GM12892 (cell line): ENCODE data around the gene TTYH2.

Experiments used
- DNase-seq: peaks from one replicate; pipeline ENCODE4 v3.0.0; 2011; ENCODE audit not compliant: insufficient read length
- FAIRE-seq: peaks from 2 replicates; lab custom pipeline; 2011; peaks lifted over from hg19 to GRCh38; lab: Jason Lieb, UNC
- POLR2A ChIP-seq: IDR thresholded peaks from 2 replicates; pipeline ENCODE4 v1.6.1; 2011; ENCODE audit warnings: low read depth, low read length, control low read depth
- POLR2AphosphoS5 ChIP-seq: IDR thresholded peaks from 2 replicates; pipeline ENCODE4 v1.6.1; 2011; ENCODE audit warnings: low read depth, low read length, control low read depth
- TAF1 ChIP-seq: IDR thresholded peaks from 2 replicates; pipeline ENCODE4 v1.6.1; 2011; ENCODE audit warnings: low read depth, mild to moderate bottlenecking, control low read depth, low read length, borderline replicate concordance

TTYH2 gene

DNA sequence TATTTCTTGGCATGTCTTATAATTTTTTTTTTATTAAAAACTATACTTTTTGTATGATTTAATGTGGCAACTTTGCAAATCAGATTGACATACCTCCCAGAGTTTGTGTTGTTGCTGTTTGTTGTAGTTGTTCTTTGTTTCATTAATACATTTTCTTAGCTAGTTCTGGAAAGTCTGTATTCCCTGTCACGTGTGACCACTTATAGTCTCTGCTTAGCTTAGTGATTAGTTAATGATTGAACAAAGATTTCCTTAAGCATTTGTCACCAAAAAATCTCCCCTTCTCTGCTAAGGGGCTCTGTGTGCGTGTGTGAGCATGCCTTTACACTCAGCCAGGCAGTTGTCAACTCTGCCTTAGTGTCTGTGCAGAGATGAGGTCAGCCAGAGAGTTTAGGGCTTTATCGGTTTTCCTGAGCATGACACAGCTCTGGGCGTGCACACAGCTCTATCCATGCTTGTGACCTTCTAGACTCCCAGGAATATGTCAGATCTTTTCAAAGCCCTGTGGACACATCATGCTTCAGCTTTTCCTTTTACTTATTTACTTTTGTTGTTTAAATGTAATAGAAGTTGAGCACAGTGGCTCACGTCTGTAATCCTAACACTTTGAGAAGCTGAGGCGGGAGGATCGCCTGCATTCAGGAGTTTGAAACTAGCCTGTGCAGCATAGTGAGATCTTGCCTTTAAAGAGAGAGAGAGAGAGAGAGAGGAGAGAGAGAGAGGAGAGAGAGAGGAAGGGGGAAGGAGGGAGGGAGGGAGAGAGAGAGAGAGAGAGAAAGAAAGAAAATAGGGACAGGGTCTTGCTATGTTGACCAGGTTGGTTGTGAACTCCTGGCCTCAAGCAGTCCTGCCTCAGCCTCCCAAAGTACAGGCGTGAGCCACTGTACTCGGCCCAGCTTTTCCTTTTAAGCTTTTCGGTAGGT is 82.5 kb downstream of the TTYH2 start:
- FAIRE-seq: no peak
- TF ChIP-seq POLR2AphosphoS5: no peak
- no peak for TF ChIP-seq TAF1
- no peak for TF ChIP-seq POLR2A
- DNase-seq: no peak

DNA sequence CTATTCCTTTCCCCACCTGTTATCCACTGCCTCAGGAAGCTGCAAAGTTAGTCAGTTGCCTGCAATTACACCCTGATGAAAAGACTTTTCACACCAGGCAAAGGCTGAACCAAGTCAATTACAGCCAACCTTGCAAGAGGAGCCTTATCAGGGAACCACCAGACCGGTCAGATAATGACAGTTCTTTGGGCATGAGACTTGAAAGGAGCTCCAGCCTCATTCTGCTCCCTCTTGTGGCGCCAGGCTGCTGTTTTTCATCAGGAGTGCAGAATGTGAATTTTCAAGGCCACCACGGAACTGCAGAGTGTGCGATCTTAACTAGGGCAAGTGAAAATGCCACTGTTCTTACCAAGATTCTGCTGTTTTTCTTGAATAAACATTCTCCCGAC is 83.2 kb downstream of the TTYH2 start:
- TF ChIP-seq POLR2AphosphoS5 (no peak), TAF1 (no peak), POLR2A (no peak)
- DNase-seq (no peak), FAIRE-seq (peak; percentile 17)

DNA sequence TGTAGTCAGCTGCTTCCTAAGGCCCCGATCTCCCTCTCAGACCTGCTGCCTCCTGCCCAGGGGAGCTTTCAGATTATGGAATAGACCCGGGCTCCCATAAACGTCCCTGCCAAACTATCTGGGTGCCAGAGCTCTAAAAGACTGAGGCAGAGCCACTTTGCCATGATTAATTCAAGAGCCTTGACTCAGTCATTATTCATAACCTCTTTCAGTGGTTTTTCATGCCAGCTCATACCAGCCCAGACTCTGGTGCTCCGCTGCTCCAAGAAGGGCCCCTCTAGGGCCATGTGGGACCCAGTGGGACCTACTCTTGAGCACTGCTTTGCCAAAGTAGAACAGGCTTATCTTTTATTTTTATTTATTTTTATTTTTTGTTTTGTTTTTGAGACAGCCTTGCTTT is 84.6 kb downstream of the TTYH2 start:
- FAIRE-seq: no peak
- TF ChIP-seq POLR2AphosphoS5 (no peak), POLR2A (no peak), TAF1 (no peak)
- DNase-seq: no peak

DNA sequence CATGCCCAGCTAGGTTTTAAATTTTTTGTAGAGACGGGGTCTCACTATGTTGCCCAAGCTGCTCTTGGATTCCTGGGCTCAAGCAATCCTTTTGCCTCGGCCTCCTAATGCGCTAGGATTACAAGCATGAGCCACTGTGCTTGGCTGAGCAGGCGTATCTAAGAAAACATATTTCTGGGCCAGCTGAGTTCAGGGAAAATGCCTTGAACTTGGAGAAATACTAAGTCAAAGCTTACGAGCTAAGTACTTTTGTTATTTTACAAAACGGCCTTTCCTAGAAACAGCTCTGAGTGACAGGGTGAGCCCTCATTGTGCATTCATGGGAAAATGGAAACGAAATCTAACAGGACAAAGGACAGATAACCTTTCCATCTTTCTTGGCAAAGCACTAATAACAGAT is 85.4 kb downstream of the TTYH2 start:
- DNase-seq (no peak), FAIRE-seq (no peak)
- TF ChIP-seq POLR2A (no peak), POLR2AphosphoS5 (no peak), TAF1 (no peak)

DNA sequence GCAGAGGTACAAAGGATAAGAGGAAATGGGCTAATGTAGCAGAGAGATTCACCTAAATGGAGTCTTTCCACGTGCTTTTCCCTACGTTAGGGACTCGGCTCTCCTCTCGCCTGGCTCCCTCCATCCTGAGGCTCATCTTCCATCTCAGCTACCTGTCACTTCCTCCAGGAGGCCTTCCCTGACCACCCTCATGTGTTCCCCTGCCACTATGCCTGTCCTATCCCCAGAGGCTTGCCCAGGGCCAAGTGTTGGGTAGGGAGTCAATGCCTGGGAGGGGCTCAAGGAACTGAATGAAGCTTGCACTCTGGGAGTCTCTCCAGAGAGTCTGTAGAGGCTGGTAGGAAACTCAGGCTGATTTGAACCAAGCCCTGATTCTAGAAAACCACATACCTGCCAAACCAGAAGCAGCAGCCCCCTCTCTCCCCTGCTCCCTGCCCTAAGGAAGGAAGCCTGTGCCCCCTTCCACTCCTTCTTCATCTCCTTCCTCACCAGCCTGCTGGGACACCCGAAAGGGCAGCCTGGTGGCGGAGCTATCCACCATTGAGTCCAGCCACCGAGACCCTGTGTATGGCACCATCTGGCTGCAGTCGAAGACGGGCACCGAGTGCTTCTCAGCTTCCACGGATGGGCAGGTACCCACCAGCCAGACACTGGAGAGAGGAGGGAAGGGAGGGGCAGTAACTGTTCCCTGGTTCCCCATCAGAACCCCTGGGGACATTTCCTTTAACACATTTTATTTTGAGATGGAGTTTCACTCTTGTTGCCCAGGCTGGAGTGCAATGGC is 86.0 kb downstream of the TTYH2 start:
- no peak for TF ChIP-seq POLR2AphosphoS5
- TF ChIP-seq POLR2A: no peak
- TF ChIP-seq TAF1: no peak
- DNase-seq (no peak), FAIRE-seq (no peak)

DNA sequence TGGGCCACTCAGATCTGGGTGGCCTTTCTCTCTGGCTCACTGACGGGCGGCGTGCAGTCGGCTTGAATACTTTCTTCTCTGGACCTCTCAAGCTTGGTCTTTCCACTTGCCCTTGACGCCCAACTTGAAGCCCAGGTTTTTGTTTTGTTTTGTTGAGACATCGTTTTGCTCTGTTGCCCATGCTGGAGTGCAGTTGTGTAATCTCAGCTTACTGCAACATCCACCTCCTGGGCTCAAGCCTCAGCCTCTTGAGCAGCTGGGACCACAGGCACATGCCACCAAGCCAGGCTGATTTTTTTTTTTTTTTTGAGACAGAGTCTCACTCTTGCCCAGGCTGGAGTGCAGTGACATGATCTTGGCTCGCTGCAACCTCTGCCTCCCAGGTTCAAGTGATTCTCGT is 89.9 kb downstream of the TTYH2 start:
- no peak for FAIRE-seq
- no peak for DNase-seq
- TF ChIP-seq POLR2A: no peak
- TF ChIP-seq TAF1: no peak
- no peak for TF ChIP-seq POLR2AphosphoS5

DNA sequence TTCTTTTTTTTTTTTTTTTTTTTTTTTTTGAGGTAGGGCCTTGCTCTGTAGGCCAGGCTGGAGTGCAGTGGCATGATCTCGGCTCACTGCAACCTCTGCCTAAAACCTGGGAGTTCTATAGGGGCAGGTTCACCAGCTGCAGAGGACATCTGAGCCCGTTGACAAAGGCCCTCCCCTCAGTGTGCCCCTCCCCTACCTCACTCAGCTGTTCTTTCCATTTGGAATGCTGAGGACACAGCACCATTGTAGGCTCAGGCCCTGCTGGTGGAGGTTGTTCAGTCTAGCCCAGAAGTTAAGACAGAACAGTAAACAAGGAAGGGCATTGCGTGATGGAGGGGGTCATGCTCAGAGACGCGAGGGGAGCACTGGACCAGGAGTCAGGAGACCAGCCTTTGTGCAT is 90.8 kb downstream of the TTYH2 start:
- FAIRE-seq (no peak), DNase-seq (no peak)
- TF ChIP-seq POLR2AphosphoS5 (no peak), TAF1 (no peak), POLR2A (no peak)

DNA sequence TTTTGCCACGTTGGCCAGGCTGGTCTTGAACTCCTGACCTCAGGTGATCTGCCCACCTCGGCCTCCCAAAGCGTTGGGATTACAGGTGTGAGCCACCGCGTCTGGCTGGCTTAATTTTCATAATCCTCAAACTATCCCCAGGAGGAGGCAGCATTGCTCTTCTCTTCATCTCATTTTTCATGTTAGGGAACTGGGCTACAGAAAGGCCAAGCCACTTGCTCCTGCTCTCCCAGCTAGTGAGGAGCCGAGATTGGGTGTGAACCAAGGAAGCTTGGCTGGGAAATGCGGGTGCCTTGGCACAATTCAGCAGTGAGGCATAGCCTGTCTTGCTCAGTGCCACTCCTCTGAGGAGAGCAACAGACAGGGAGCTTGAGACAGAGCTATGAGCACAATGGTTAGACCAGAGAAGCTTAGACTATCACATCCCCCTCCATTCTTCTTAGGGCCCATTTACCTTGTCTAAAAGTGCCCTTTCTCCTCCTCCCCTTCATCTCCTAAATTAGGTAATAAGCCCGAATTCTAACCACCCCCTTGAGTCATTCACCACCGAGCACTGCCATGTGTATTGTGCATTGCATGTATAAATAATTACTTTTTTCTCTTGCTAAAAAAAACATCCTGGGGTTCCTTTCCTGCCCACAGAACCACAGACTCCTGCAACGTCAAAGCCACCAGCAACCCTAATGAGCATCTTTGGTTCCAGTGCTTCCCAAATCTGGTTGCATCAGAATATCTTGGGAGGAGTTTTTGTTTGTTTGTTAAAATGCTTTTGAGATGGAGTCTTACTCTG is 92.7 kb downstream of the TTYH2 start:
- DNase-seq (no peak), FAIRE-seq (no peak)
- TF ChIP-seq TAF1 (no peak), POLR2AphosphoS5 (no peak), POLR2A (no peak)

DNA sequence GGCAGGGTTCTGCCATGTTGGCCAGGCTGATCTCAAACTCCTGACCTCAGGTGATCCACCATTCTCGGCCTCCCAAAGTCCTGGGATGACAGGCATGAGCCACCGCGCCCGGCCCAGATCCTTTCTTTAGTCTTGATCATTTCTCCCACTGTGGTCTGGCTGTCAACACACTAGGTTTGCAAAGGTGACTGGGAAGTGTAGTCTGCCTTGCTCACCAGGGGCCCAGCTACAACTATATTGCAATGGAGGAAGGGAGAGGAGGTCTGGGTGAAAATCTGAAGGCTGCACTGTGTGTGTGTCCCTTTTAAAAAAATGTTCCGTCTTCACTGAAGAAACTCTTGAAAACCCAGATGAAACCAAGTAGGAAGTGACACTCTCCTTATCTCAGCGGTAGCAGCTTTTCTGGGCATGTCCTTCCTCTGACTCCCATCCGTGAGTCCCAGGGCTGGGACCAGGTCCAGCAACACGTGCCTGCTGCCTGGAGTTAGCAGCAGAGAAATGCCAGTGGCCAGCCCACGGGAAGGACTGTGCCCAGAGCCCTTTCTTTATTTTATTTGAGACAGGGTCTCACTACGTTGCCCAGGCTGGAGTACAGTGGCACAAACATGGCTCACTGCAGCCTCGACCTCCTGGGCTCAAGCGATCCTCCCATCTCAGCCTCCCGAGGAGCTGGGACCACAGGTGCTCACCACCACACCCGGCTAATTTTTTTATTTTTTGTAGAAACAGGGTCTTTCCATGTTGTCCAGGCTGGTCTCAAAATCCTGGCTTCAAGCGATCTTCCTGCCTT is 94.8 kb downstream of the TTYH2 start:
- no peak for FAIRE-seq
- DNase-seq: no peak
- TF ChIP-seq POLR2AphosphoS5: no peak
- TF ChIP-seq TAF1: no peak
- TF ChIP-seq POLR2A: no peak

DNA sequence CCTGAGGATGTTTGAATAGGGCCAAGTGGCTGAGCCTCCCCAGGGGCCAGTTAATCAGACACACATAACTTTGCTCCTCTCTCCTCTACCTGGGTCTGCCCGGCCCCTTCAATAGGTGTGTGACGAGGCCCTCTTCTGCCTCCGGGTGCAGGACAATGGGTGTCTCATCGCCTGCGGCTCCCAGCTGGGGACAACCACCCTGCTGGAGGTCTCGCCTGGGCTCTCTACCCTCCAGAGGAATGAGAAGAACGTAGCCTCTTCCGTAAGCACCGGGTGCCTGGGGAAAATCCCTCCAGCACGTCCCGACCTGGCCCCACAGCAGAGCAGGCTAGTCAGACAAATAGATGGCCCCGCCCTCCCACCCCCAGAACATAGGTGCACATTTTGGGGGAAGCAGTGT is 96.5 kb downstream of the TTYH2 start:
- FAIRE-seq: no peak
- DNase-seq: no peak

More for the DNA sequence above, 96.5 kb downstream of the TTYH2 start:
- no peak for TF ChIP-seq POLR2A
- TF ChIP-seq TAF1: no peak
- TF ChIP-seq POLR2AphosphoS5: no peak
